ENCODE results near the gene NPR3. TPM values are rescaled to one million over a fixed set of nuclear protein-coding genes. Genes with fewer than 3 reads are reported as not detected.
"Not testable (repeated sequence)": the region's sequence is repeated elsewhere in the genome, so short reads cannot be mapped to it uniquely, and the experiment has no call there.

The NPR3 gene
- total RNA-seq, 2 experiments from 2014 or later: 0.15 TPM; not detected in 1

DNA sequence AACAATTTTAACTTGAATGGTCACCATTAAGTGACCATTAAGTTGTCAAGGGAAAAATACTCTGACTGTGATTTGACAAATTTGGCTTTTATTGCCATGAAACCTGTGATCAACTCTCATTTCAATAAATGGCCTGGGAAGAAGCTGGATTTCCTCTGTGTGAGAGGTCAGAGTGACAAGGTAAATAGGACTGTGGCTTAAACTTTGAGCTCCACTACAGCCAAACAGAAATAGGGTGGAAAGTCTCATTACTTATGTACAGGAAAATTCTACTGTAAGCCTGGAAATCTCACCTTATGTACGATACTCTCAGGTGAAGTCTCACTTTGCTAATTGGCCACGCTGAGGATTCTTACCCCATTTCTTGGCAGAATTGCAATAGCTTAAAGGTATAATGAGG is 67.3 kb downstream of the NPR3 start:
- Mint-ChIP-seq H3K4me1 (ENCODE audit: low read depth) (no peaks in the 10 kb centered on the region), H3K27me3 (no peaks in the 10 kb centered on the region), H3K27ac (no peak overlapping the region), H3K9me3 (no peaks in the 10 kb centered on the region), H3K4me3 (no peak overlapping the region), H3K36me3 (no peaks in the 10 kb centered on the region)
- DNase-seq: no peak
- intact Hi-C loops (cut with micrococcal nuclease): no loop called here
- CTCF ChIA-PET: no interaction called here
- POLR2A ChIA-PET: no interaction called here

DNA sequence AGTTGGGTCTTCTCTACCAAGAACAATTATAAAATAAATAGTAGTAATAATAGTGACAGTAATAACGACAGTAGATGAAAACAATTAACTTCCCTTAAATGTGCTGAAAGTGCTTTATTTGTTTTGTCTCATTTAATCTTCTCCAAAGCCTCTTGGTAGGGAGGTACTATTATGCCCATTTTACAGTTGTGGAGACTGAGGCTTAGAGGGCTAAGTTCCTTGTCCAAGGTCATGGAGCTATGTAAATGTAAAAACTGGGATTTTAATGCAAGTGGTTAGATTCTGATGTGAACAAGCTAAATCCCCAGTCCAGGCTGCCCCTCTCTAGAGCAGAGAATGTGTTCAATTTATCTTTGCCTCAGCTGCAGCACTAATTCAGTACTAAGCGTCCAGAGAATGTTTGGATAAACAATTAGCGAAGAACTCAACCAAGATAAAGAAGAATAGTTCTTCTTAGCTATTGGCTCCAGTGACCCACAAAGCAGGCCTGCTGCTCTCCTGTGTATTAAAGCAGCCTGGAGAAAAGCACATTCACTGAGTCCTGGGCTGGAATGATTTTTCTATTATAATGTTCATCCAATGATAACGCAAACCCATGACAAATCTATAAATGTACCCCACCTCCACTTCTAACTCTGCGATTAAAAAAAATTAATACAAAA is 68.8 kb downstream of the NPR3 start:
- intact Hi-C loops (cut with micrococcal nuclease): no loop called here
- DNase-seq: no peak
- ChIA-PET POLR2A (no interaction called here), CTCF (no interaction called here)
- Mint-ChIP-seq H3K27me3 (no peaks in the 10 kb centered on the region), H3K4me1 (ENCODE audit: low read depth) (no peaks in the 10 kb centered on the region), H3K36me3 (no peaks in the 10 kb centered on the region), H3K27ac (no peak overlapping the region), H3K9me3 (no peaks in the 10 kb centered on the region), H3K4me3 (no peak overlapping the region)

DNA sequence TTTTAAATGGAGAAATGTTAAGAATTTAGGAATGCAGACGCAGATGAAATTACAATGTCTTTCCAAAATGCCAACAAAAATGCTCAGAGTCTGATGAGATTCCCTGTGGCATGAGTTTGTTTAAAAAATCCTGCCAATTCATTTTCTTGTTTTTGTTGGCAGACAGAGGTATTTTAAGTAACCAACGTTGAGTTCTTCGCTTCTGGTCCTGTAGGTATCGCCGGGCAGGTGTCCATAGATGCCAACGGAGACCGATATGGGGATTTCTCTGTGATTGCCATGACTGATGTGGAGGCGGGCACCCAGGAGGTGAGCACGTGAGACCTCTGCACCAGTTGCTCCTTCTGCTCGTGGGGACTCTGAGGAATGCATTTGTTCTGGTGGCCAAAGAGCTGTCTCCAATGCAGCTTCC is 69.4 kb downstream of the NPR3 start:
- intact Hi-C loops (cut with micrococcal nuclease): no loop called here
- DNase-seq: no peak
- Mint-ChIP-seq H3K27ac (no peak overlapping the region), H3K4me3 (no peak overlapping the region), H3K36me3 (no peaks in the 10 kb centered on the region), H3K4me1 (ENCODE audit: low read depth) (no peaks in the 10 kb centered on the region), H3K27me3 (no peaks in the 10 kb centered on the region), H3K9me3 (no peaks in the 10 kb centered on the region)
- ChIA-PET CTCF (no interaction called here), POLR2A (no interaction called here)

DNA sequence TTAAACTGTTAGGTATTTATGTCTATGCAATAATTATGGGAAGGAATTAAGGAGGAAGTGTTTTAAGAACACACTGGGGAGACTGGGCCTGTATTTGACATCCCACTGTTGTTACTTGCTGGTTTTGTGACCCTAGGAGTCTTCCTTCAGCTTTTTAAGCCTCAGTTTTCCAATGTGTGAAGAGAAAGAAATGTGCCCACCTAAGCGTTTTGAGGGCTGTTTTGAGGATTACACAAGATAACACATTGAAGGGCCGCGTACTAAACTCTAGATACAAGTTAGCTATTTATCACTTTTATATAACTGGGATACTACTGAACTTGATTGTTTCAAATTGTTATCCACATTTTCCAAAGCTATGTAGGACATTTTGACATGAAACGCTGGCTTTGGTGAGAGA is 72.5 kb downstream of the NPR3 start:
- CTCF ChIA-PET: no interaction called here
- intact Hi-C loops (cut with micrococcal nuclease): no loop called here
- H3K27ac Mint-ChIP-seq: no peak overlapping the region
- POLR2A ChIA-PET: no interaction called here
- H3K4me1 Mint-ChIP-seq (ENCODE audit: low read depth): no peaks in the 10 kb centered on the region
- H3K36me3 Mint-ChIP-seq: no peaks in the 10 kb centered on the region
- no peak overlapping the region for H3K4me3 Mint-ChIP-seq
- DNase-seq: no peak
- no peaks in the 10 kb centered on the region for H3K9me3 Mint-ChIP-seq
- H3K27me3 Mint-ChIP-seq: no peaks in the 10 kb centered on the region

DNA sequence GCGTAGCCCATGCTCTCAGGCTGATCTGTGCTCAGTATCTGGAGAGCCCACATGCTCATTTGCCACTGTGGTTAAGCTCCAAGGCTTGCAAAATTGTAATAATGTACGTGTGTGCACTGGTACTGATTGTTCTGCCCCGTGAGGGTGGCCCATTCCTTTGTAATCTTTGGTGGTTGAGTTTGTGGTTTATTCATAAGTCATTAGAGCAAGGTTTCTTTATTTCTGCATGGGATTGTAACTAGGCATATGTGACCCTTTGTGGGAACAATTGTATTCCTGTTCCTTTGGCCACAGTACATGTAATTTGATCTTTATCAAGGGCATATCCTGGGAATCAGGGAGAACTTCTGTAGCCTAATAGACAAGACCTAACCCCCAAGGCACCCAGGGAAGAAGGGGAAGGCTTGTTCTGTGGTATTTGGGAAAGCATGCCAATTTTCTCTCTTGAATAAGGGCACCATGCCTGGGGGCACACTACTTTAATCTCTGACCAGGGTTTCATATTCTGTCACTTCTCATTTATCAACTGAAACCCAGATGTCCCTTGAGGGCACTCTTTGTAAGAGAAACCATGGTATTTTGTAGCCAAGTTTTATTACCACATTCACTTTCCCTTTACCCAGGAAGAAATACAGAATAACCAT is 74.6 kb downstream of the NPR3 start:
- CTCF ChIA-PET: no interaction called here
- DNase-seq: no peak
- Mint-ChIP-seq H3K27ac (no peak overlapping the region), H3K9me3 (no peaks in the 10 kb centered on the region), H3K4me1 (ENCODE audit: low read depth) (no peaks in the 10 kb centered on the region), H3K36me3 (no peaks in the 10 kb centered on the region), H3K4me3 (no peak overlapping the region), H3K27me3 (no peaks in the 10 kb centered on the region)
- intact Hi-C loops (cut with micrococcal nuclease): no loop called here
- POLR2A ChIA-PET: no interaction called here

GRCh38 chr5:32786311-32786710 is 75.2 kb downstream of the NPR3 start:
- Mint-ChIP-seq H3K4me3 (no peak overlapping the region), H3K27me3 (no peaks in the 10 kb centered on the region), H3K27ac (no peak overlapping the region), H3K36me3 (no peaks in the 10 kb centered on the region), H3K9me3 (no peaks in the 10 kb centered on the region), H3K4me1 (ENCODE audit: low read depth) (no peaks in the 10 kb centered on the region)
- POLR2A ChIA-PET: no interaction called here
- CTCF ChIA-PET: no interaction called here
- intact Hi-C loops (cut with micrococcal nuclease): no loop called here
- DNase-seq: no peak

- no peak for DNase-seq
- intact Hi-C loops (cut with micrococcal nuclease): no loop called here
- Mint-ChIP-seq H3K27me3 (no peaks in the 10 kb centered on the region), H3K36me3 (no peaks in the 10 kb centered on the region), H3K9me3 (no peaks in the 10 kb centered on the region), H3K4me1 (ENCODE audit: low read depth) (no peaks in the 10 kb centered on the region), H3K4me3 (no peak overlapping the region), H3K27ac (no peak overlapping the region)
- POLR2A ChIA-PET: no interaction called here
- CTCF ChIA-PET: interaction anchor here (0.6 kb wide), 1 partner anchor 84 kb away, joined by 3 read pairs; no protein-coding TSS in a partner anchor
Measured at GRCh38 chr5:32790411-32790951, 79.4 kb downstream of the NPR3 start.

GRCh38 chr5:32791536-32792243 is 80.6 kb downstream of the NPR3 start:
- DNase-seq: no peak
- intact Hi-C loops (cut with micrococcal nuclease): no loop called here
- no peaks in the 10 kb centered on the region for H3K4me1 Mint-ChIP-seq (ENCODE audit: low read depth)
- H3K27ac Mint-ChIP-seq: no peak overlapping the region
- ChIA-PET POLR2A (no interaction called here), CTCF (no interaction called here)
- H3K27me3 Mint-ChIP-seq: no peaks in the 10 kb centered on the region
- H3K4me3 Mint-ChIP-seq: no peak overlapping the region
- H3K9me3 Mint-ChIP-seq: no peaks in the 10 kb centered on the region
- H3K36me3 Mint-ChIP-seq: no peaks in the 10 kb centered on the region

DNA sequence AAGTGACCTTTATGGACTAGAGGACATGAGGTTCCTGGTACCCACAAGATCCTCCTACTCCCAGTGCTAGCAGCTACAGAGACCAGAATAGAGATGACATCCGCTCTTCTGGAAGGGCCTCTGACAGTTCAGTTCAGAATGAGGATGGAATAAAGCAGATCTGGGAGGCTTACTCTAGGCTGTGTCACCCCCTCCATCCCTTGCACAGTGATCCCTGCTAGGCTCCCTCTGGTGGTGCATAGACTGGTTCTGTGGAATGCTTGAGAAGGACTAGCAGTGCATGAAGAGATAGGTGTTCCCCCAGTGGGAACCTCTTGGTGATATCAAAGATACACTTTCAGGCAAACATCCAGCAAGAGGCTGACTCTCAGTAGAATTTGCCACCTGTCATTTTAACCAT is 83.0 kb downstream of the NPR3 start:
- ChIA-PET POLR2A (no interaction called here), CTCF (no interaction called here)
- DNase-seq: no peak
- no peaks in the 10 kb centered on the region for H3K9me3 Mint-ChIP-seq
- no peaks in the 10 kb centered on the region for H3K36me3 Mint-ChIP-seq
- no peaks in the 10 kb centered on the region for H3K27me3 Mint-ChIP-seq
- H3K4me1 Mint-ChIP-seq (ENCODE audit: low read depth): no peaks in the 10 kb centered on the region
- no peak overlapping the region for H3K4me3 Mint-ChIP-seq
- intact Hi-C loops (cut with micrococcal nuclease): no loop called here
- no peak overlapping the region for H3K27ac Mint-ChIP-seq

- H3K36me3 Mint-ChIP-seq: no peaks in the 10 kb centered on the region
- POLR2A ChIA-PET: no interaction called here
- CTCF ChIA-PET: no interaction called here
Measured at GRCh38 chr5:32802764-32803163, 91.6 kb downstream of the NPR3 start.

GRCh38 chr5:32803656-32804055 is 92.5 kb downstream of the NPR3 start:
- Mint-ChIP-seq H3K4me3 (no peak overlapping the region), H3K4me1 (ENCODE audit: low read depth) (no peaks in the 10 kb centered on the region), H3K9me3 (peaks cover 21% of the 10 kb centered on the region), H3K27ac (no peak overlapping the region), H3K27me3 (no peaks in the 10 kb centered on the region), H3K36me3 (no peaks in the 10 kb centered on the region)
- ChIA-PET POLR2A (no interaction called here), CTCF (no interaction called here)
- intact Hi-C loops (cut with micrococcal nuclease): no loop called here
- no peak for DNase-seq

More at GRCh38 chr5:32802764-32803163, 91.6 kb downstream of the NPR3 start:
- no peak overlapping the region for H3K27ac Mint-ChIP-seq
- no peaks in the 10 kb centered on the region for H3K4me1 Mint-ChIP-seq (ENCODE audit: low read depth)
- no peaks in the 10 kb centered on the region for H3K27me3 Mint-ChIP-seq
- no peak overlapping the region for H3K4me3 Mint-ChIP-seq
- H3K9me3 Mint-ChIP-seq: peaks cover 21% of the 10 kb centered on the region
- DNase-seq: no peak
- intact Hi-C loops (cut with micrococcal nuclease): no loop called here

- DNase-seq; POLR2A ChIA-PET; H3K36me3 Mint-ChIP-seq; H3K9me3 Mint-ChIP-seq; CTCF ChIA-PET; H3K27ac Mint-ChIP-seq; intact Hi-C loops (cut with micrococcal nuclease); H3K27me3 Mint-ChIP-seq; H3K4me3 Mint-ChIP-seq; H3K4me1 Mint-ChIP-seq (ENCODE audit: low read depth): not testable (repeated sequence)
Measured at GRCh38 chr5:32805462-32805861, 94.3 kb downstream of the NPR3 start.

All from activated CD4-positive, alpha-beta memory T cell treated with anti-CD3 and anti-CD28 coated beads for 36 hours (primary cell).